ENCODE data around the gene SGPL1.

GRCh38 chr10:70781461-70782051, 34.2 kb upstream of the SGPL1 start:
- TF ChIP-seq, protein P1, sequence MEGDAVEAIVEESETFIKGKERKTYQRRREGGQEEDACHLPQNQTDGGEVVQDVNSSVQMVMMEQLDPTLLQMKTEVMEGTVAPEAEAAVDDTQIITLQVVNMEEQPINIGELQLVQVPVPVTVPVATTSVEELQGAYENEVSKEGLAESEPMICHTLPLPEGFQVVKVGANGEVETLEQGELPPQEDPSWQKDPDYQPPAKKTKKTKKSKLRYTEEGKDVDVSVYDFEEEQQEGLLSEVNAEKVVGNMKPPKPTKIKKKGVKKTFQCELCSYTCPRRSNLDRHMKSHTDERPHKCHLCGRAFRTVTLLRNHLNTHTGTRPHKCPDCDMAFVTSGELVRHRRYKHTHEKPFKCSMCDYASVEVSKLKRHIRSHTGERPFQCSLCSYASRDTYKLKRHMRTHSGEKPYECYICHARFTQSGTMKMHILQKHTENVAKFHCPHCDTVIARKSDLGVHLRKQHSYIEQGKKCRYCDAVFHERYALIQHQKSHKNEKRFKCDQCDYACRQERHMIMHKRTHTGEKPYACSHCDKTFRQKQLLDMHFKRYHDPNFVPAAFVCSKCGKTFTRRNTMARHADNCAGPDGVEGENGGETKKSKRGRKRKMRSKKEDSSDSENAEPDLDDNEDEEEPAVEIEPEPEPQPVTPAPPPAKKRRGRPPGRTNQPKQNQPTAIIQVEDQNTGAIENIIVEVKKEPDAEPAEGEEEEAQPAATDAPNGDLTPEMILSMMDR (IDR thresholded peaks at IDR 0.05; ENCODE audit: insufficient read depth, low read length): no peak
- TF ChIP-seq POLR2AphosphoS5 (IDR thresholded peaks at IDR 0.05; ENCODE audit: low read depth): no peak
- TF ChIP-seq GABPA (IDR thresholded peaks at IDR 0.05; ENCODE audit: low read depth): no peak
- TF ChIP-seq, protein P2, sequence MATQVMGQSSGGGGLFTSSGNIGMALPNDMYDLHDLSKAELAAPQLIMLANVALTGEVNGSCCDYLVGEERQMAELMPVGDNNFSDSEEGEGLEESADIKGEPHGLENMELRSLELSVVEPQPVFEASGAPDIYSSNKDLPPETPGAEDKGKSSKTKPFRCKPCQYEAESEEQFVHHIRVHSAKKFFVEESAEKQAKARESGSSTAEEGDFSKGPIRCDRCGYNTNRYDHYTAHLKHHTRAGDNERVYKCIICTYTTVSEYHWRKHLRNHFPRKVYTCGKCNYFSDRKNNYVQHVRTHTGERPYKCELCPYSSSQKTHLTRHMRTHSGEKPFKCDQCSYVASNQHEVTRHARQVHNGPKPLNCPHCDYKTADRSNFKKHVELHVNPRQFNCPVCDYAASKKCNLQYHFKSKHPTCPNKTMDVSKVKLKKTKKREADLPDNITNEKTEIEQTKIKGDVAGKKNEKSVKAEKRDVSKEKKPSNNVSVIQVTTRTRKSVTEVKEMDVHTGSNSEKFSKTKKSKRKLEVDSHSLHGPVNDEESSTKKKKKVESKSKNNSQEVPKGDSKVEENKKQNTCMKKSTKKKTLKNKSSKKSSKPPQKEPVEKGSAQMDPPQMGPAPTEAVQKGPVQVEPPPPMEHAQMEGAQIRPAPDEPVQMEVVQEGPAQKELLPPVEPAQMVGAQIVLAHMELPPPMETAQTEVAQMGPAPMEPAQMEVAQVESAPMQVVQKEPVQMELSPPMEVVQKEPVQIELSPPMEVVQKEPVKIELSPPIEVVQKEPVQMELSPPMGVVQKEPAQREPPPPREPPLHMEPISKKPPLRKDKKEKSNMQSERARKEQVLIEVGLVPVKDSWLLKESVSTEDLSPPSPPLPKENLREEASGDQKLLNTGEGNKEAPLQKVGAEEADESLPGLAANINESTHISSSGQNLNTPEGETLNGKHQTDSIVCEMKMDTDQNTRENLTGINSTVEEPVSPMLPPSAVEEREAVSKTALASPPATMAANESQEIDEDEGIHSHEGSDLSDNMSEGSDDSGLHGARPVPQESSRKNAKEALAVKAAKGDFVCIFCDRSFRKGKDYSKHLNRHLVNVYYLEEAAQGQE (IDR thresholded peaks at IDR 0.05; ENCODE audit: insufficient replicate concordance, low read depth): no peak
- no peak for TF ChIP-seq SPI1 (IDR thresholded peaks at IDR 0.05; ENCODE audit: borderline replicate concordance, low read depth)
